ENCODE data around the gene FOXP1.

- TF ChIP-seq CTCF (conservative IDR thresholded peaks at IDR 0.05 in 1 of 2, IDR thresholded peaks at IDR 0.05 in 1 of 2; ENCODE audit: extremely low read depth in 1 of 2, insufficient read depth in 1 of 2, low read depth in 1 of 2, low read length in 2 of 2) = no peak
- no peak for TF ChIP-seq EZH2 (IDR thresholded peaks at IDR 0.05; ENCODE audit: borderline replicate concordance, low read length)
These were observed 318.7 kb downstream of the FOXP1 start for GRCh38 chr3:71264840-71265239.

Data from mammary epithelial cell (primary cell).